ENCODE data around the gene DBI. TPM values are rescaled to one million over a fixed set of nuclear protein-coding genes. Genes with fewer than 3 reads are reported as not detected.

Gene DBI
- total and polyA plus RNA-seq, 2 experiments from 2014 or later, result 272 to 755 TPM

GRCh38 chr2:119332953-119333352 is 33.8 kb upstream of the DBI start:
- H3K79me2 ChIP-seq, result no peaks in the 10 kb centered on the region
- no peaks in the 10 kb centered on the region for H3K4me1 ChIP-seq (ENCODE audit: insufficient read depth)
- H3K27me3 ChIP-seq, result no peaks in the 10 kb centered on the region
- no peak overlapping the region for H3K4me2 ChIP-seq
- no peak overlapping the region for H2AFZ ChIP-seq
- H3K9me3 ChIP-seq (ENCODE audit: low read depth), result no peaks in the 10 kb centered on the region
- WGBS (ENCODE audit: low lambda C conversion rate, missing lambda C conversion rate), result 95% methylated on average over 6 of the region's 6 CpGs
- no peaks in the 10 kb centered on the region for H3K36me3 ChIP-seq (replicated peaks; ENCODE audit: insufficient read depth, low read depth)
- TF ChIP-seq CTCF (IDR thresholded peaks at IDR 0.05; ENCODE audit: poor library complexity), result no peak
- TF ChIP-seq EZH2phosphoT487 (IDR thresholded peaks at IDR 0.05; ENCODE audit: low read depth, severe bottlenecking, unreplicated experiment), result no peak
- TF ChIP-seq EZH2 (IDR thresholded peaks at IDR 0.05; ENCODE audit: borderline replicate concordance), result no peak
- no peaks in the 10 kb centered on the region for H3K9me2 ChIP-seq (replicated peaks; ENCODE audit: insufficient read depth)
- no peak overlapping the region for H3K27ac ChIP-seq
- H3K4me3 ChIP-seq, result no peak overlapping the region
- DNase-seq (ENCODE audit: low spot score), result no peak
- H4K20me1 ChIP-seq (ENCODE audit: insufficient read depth, poor library complexity, severe bottlenecking), result no peaks in the 10 kb centered on the region

- H3K79me2 ChIP-seq, result no peaks in the 10 kb centered on the region
- no peaks in the 10 kb centered on the region for H3K9me3 ChIP-seq (ENCODE audit: low read depth)
- no peak overlapping the region for H3K4me2 ChIP-seq
- no peaks in the 10 kb centered on the region for H3K4me1 ChIP-seq (ENCODE audit: insufficient read depth)
- H3K9me2 ChIP-seq (replicated peaks; ENCODE audit: insufficient read depth), result no peaks in the 10 kb centered on the region
- 89% methylated on average over 3 of the region's 3 CpGs for WGBS (ENCODE audit: low lambda C conversion rate, missing lambda C conversion rate)
- TF ChIP-seq EZH2phosphoT487 (IDR thresholded peaks at IDR 0.05; ENCODE audit: low read depth, severe bottlenecking, unreplicated experiment) (no peak), EZH2 (IDR thresholded peaks at IDR 0.05; ENCODE audit: borderline replicate concordance) (no peak), CTCF (IDR thresholded peaks at IDR 0.05; ENCODE audit: poor library complexity) (no peak)
- DNase-seq (ENCODE audit: low spot score), result no peak
- no peaks in the 10 kb centered on the region for H3K36me3 ChIP-seq (replicated peaks; ENCODE audit: insufficient read depth, low read depth)
- H3K4me3 ChIP-seq, result no peak overlapping the region
- H3K27me3 ChIP-seq, result no peaks in the 10 kb centered on the region
- no peak overlapping the region for H2AFZ ChIP-seq
- H3K27ac ChIP-seq, result no peak overlapping the region
- no peaks in the 10 kb centered on the region for H4K20me1 ChIP-seq (ENCODE audit: insufficient read depth, poor library complexity, severe bottlenecking)
Observed at GRCh38 chr2:119333360-119333759, 33.4 kb upstream of the DBI start.

- Histone ChIP-seq H2AFZ (no peak overlapping the region), H3K4me3 (no peak overlapping the region), H3K79me2 (no peaks in the 10 kb centered on the region), H4K20me1 (ENCODE audit: insufficient read depth, poor library complexity, severe bottlenecking) (no peaks in the 10 kb centered on the region), H3K4me1 (ENCODE audit: insufficient read depth) (no peaks in the 10 kb centered on the region), H3K27me3 (no peaks in the 10 kb centered on the region), H3K27ac (no peak overlapping the region), H3K4me2 (no peak overlapping the region), H3K9me3 (ENCODE audit: low read depth) (no peaks in the 10 kb centered on the region), H3K36me3 (replicated peaks; ENCODE audit: insufficient read depth, low read depth) (no peaks in the 10 kb centered on the region), H3K9me2 (replicated peaks; ENCODE audit: insufficient read depth) (no peaks in the 10 kb centered on the region)
- DNase-seq (ENCODE audit: low spot score), result no peak
- WGBS (ENCODE audit: low lambda C conversion rate, missing lambda C conversion rate), result 100% methylated on average over 2 of the region's 2 CpGs
- no peak for TF ChIP-seq EZH2phosphoT487 (IDR thresholded peaks at IDR 0.05; ENCODE audit: low read depth, severe bottlenecking, unreplicated experiment)
- no peak for TF ChIP-seq CTCF (IDR thresholded peaks at IDR 0.05; ENCODE audit: poor library complexity)
- TF ChIP-seq EZH2 (IDR thresholded peaks at IDR 0.05; ENCODE audit: borderline replicate concordance), result no peak
Observed at GRCh38 chr2:119333833-119334232, 32.9 kb upstream of the DBI start.

GRCh38 chr2:119337749-119338148 is 29.0 kb upstream of the DBI start:
- no peaks in the 10 kb centered on the region for H3K36me3 ChIP-seq (replicated peaks; ENCODE audit: insufficient read depth, low read depth)
- DNase-seq (ENCODE audit: low spot score), result no peak
- H3K4me1 ChIP-seq (ENCODE audit: insufficient read depth), result no peaks in the 10 kb centered on the region
- no peaks in the 10 kb centered on the region for H3K9me3 ChIP-seq (ENCODE audit: low read depth)
- H3K79me2 ChIP-seq, result no peaks in the 10 kb centered on the region
- TF ChIP-seq CTCF (IDR thresholded peaks at IDR 0.05; ENCODE audit: poor library complexity) (no peak), EZH2phosphoT487 (IDR thresholded peaks at IDR 0.05; ENCODE audit: low read depth, severe bottlenecking, unreplicated experiment) (no peak), EZH2 (IDR thresholded peaks at IDR 0.05; ENCODE audit: borderline replicate concordance) (no peak)
- H3K27ac ChIP-seq, result no peak overlapping the region
- H3K27me3 ChIP-seq, result no peaks in the 10 kb centered on the region
- no peak overlapping the region for H3K4me2 ChIP-seq
- no peak overlapping the region for H3K4me3 ChIP-seq
- H2AFZ ChIP-seq, result no peak overlapping the region
- WGBS (ENCODE audit: low lambda C conversion rate, missing lambda C conversion rate), result 88% methylated on average over 2 of the region's 2 CpGs
- H4K20me1 ChIP-seq (ENCODE audit: insufficient read depth, poor library complexity, severe bottlenecking), result no peaks in the 10 kb centered on the region
- H3K9me2 ChIP-seq (replicated peaks; ENCODE audit: insufficient read depth), result no peaks in the 10 kb centered on the region
